Measurements from ENCODE around the gene EMILIN3. TPM values are rescaled to one million over a fixed set of nuclear protein-coding genes. Genes with fewer than 3 reads are reported as not detected.

Gene EMILIN3
- total and polyA plus RNA-seq, 2 of the 4 experiments (the other 2 are of a cell fraction), result under 0.01 to 0.07 TPM

DNA sequence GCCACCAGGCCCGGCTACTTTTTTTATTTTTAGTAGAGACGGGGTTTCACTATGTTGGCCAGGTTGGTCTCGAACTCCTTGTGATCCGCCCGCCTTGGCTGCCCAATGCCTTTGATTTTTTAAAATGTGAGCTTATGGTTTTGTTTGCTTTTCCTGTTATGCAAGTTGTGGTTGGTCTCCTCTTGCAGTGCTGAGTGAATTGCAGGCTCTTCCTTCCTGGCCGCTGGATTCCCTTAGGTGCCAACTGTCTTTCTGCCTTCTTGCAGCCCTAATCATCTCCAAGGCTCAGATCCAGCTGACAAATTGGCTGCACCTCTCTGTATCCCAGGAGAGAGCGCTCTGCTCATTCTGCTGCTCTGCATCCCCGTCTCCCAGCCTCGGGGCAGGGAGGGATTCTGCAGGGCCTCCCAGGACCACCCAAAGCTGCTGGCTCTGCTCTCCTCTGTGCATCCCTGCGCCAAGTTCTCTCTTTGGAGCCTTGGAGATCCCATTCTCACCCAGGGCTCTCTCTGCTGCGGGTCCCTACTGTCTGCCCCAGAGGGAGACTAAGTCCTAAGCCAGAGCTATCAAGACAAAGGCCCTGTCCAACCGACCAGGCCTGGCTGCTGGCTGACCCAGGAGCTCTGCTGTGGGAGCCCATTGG is 14.1 kb upstream of the EMILIN3 start:
- H4K5ac ChIP-seq (ENCODE audit: low read depth, low read length), result no peak overlapping the region
- H2BK5ac ChIP-seq (ENCODE audit: low read depth, low read length, poor library complexity, severe bottlenecking), result no peak overlapping the region
- no peak overlapping the region for H2BK15ac ChIP-seq (ENCODE audit: low read depth, low read length)
- H3K9ac ChIP-seq (ENCODE audit: low read depth, low read length), result no peak overlapping the region
- H3K4me2 ChIP-seq (ENCODE audit: low read depth, low read length), result no peak overlapping the region
- ATAC-seq (ENCODE audit: low read depth) (no peak), DNase-seq (no peak)
- no peak overlapping the region for H3K18ac ChIP-seq (ENCODE audit: low read depth, low read length)
- 37% methylated on average over 3 of the region's 12 CpGs; no CpG with 5 or more reads in 1 of the 2 experiments for WGBS, 2 experiments (ENCODE audit: extremely low coverage in 2 of 2, insufficient read length in 1 of 2)
- H4K91ac ChIP-seq (ENCODE audit: insufficient read depth, low read depth, low read length), result no peak overlapping the region
- no peak overlapping the region for H2BK120ac ChIP-seq (ENCODE audit: low read depth, low read length)
- no peak overlapping the region for H3K4me3 ChIP-seq (ENCODE audit: insufficient read depth, low read depth, low read length)
- no peaks in the 10 kb centered on the region for H3K4me1 ChIP-seq (ENCODE audit: control insufficient read depth, insufficient read depth, low read length)
- no peak overlapping the region for H2BK20ac ChIP-seq (ENCODE audit: low read depth, low read length)
- H2AFZ ChIP-seq (replicated peaks; ENCODE audit: low read length, poor library complexity), result no peak overlapping the region
- no peak overlapping the region for H3K23ac ChIP-seq (ENCODE audit: low read depth, low read length)
- intact Hi-C loops (cut with micrococcal nuclease), result no loop called here
- POLR2A ChIA-PET (ENCODE audit: unreplicated experiment), result no interaction called here
- no peak overlapping the region for H3K4ac ChIP-seq (ENCODE audit: low read depth, low read length)
- TF ChIP-seq, protein P1, sequence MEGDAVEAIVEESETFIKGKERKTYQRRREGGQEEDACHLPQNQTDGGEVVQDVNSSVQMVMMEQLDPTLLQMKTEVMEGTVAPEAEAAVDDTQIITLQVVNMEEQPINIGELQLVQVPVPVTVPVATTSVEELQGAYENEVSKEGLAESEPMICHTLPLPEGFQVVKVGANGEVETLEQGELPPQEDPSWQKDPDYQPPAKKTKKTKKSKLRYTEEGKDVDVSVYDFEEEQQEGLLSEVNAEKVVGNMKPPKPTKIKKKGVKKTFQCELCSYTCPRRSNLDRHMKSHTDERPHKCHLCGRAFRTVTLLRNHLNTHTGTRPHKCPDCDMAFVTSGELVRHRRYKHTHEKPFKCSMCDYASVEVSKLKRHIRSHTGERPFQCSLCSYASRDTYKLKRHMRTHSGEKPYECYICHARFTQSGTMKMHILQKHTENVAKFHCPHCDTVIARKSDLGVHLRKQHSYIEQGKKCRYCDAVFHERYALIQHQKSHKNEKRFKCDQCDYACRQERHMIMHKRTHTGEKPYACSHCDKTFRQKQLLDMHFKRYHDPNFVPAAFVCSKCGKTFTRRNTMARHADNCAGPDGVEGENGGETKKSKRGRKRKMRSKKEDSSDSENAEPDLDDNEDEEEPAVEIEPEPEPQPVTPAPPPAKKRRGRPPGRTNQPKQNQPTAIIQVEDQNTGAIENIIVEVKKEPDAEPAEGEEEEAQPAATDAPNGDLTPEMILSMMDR (conservative IDR thresholded peaks at IDR 0.05; ENCODE audit: low read depth, low read length), result no peak
- no peak for TF ChIP-seq RCOR1 (IDR thresholded peaks at IDR 0.05; ENCODE audit: insufficient replicate concordance, low read length)
- no peak for TF ChIP-seq CHD1 (IDR thresholded peaks at IDR 0.05; ENCODE audit: low read depth, low read length)
- no peak for TF ChIP-seq POLR2A (IDR thresholded peaks at IDR 0.05; ENCODE audit: low read depth, low read length)
- no peak for TF ChIP-seq SMC3 (IDR thresholded peaks at IDR 0.05; ENCODE audit: low read depth, low read length)
- TF ChIP-seq FOS (IDR thresholded peaks at IDR 0.05; ENCODE audit: low read depth, low read length), result no peak
- no peak for TF ChIP-seq MAZ (IDR thresholded peaks at IDR 0.05; ENCODE audit: borderline replicate concordance, low read depth, low read length)
- no peak for TF ChIP-seq BHLHE40 (IDR thresholded peaks at IDR 0.05; ENCODE audit: low read depth, low read length)
- TF ChIP-seq, protein P2, sequence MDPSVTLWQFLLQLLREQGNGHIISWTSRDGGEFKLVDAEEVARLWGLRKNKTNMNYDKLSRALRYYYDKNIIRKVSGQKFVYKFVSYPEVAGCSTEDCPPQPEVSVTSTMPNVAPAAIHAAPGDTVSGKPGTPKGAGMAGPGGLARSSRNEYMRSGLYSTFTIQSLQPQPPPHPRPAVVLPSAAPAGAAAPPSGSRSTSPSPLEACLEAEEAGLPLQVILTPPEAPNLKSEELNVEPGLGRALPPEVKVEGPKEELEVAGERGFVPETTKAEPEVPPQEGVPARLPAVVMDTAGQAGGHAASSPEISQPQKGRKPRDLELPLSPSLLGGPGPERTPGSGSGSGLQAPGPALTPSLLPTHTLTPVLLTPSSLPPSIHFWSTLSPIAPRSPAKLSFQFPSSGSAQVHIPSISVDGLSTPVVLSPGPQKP (IDR thresholded peaks at IDR 0.05; ENCODE audit: borderline replicate concordance, low read depth, low read length), result no peak
- TF ChIP-seq NFE2L2 (IDR thresholded peaks at IDR 0.05; ENCODE audit: low read depth, low read length), result no peak
- TF ChIP-seq MAFK (IDR thresholded peaks at IDR 0.05; ENCODE audit: low read depth, low read length), result no peak
- no peak for TF ChIP-seq CEBPB (IDR thresholded peaks at IDR 0.05; ENCODE audit: low read depth, low read length)
- TF ChIP-seq, protein P3, sequence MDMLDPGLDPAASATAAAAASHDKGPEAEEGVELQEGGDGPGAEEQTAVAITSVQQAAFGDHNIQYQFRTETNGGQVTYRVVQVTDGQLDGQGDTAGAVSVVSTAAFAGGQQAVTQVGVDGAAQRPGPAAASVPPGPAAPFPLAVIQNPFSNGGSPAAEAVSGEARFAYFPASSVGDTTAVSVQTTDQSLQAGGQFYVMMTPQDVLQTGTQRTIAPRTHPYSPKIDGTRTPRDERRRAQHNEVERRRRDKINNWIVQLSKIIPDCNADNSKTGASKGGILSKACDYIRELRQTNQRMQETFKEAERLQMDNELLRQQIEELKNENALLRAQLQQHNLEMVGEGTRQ (IDR thresholded peaks at IDR 0.05; ENCODE audit: low read depth, low read length), result no peak
- TF ChIP-seq RFX5 (IDR thresholded peaks at IDR 0.05; ENCODE audit: low read depth, low read length), result no peak
- TF ChIP-seq MXI1 (IDR thresholded peaks at IDR 0.05; ENCODE audit: borderline replicate concordance, low read depth, low read length), result no peak
- TF ChIP-seq RAD21 (IDR thresholded peaks at IDR 0.05; ENCODE audit: low read length), result no peak
- CTCF ChIA-PET, result no interaction called here
- H4K20me1 ChIP-seq (ENCODE audit: insufficient read depth, low read length), result no peaks in the 10 kb centered on the region
- H3K9me3 ChIP-seq (ENCODE audit: control insufficient read depth, insufficient read depth, low read length), result no peaks in the 10 kb centered on the region
- H2AK9ac ChIP-seq (replicated peaks; ENCODE audit: low read depth, low read length, poor library complexity), result peak overlapping the region; percentile 50
- H3K27me3 ChIP-seq (ENCODE audit: control insufficient read depth, insufficient read depth, low read length), result peaks cover 27% of the 10 kb centered on the region
- no peaks in the 10 kb centered on the region for H3K9me1 ChIP-seq (ENCODE audit: insufficient read depth, low read length)
- no peak overlapping the region for H4K8ac ChIP-seq (ENCODE audit: low read depth in 2 of 2, low read length in 2 of 2)
- no peaks in the 10 kb centered on the region for H3K79me1 ChIP-seq (ENCODE audit: low read depth in 1 of 2, low read length in 2 of 2)
- no peaks in the 10 kb centered on the region for H3K36me3 ChIP-seq (ENCODE audit: control insufficient read depth, insufficient read depth, low read length)
- BruUV-seq (replicated peaks), result no TSS peak
- H3K56ac ChIP-seq (ENCODE audit: extremely low read depth, insufficient read depth, low read length), result no peak overlapping the region
- in situ Hi-C loops (cut with MboI; ENCODE audit: low sequenced_read_pairs), result no loop called here
- dilution Hi-C loops (cut with HindIII; ENCODE audit: low sequenced_read_pairs, unreplicated experiment), result no loop called here
- H2AK5ac ChIP-seq (ENCODE audit: low read depth, low read length), result no peak overlapping the region
- H3K27ac ChIP-seq (ENCODE audit: insufficient read depth, low read length), result no peak overlapping the region
- H3K14ac ChIP-seq (replicated peaks; ENCODE audit: low read depth, low read length), result no peak overlapping the region

Measured in IMR-90 (cell line).